HCT116 (cell line): ENCODE results near the gene DTWD1. TPM values are rescaled to one million over a fixed set of nuclear protein-coding genes. Genes with fewer than 3 reads are reported as not detected.

Experiments used
- ATAC-seq: fragments of 200-7000 bp; cut with Tn5 transposase; 2 replicates; pipeline ENCODE4 v1.9.1; 2020; ENCODE audit warnings: mild to moderate bottlenecking, moderate library complexity
- BruUV-seq: library from RNA; stranded (reverse); fragments of 400-500 nt; replicated peaks from 2 replicates; lab custom pipeline; 2021; lab: Mats Ljungman, UMichigan
- CTCF ChIA-PET: fragments of 300-600 bp; sonication (Branson Sonifier 250); formaldehyde crosslinking; loops from one replicate; lab custom pipeline; 2021; ENCODE audit warnings: antibody characterized with exemption; lab: Charles Lee
- POLR2A ChIA-PET: fragments of 300-600, 350-600 bp; sonication (Branson Sonifier 250); formaldehyde crosslinking; loops from one replicate; lab custom pipeline; 2021; ENCODE audit warnings: antibody characterized with exemption; lab: Charles Lee
- RAD21 ChIA-PET, 2 experiments: fragments of 300-600 bp; sonication (Branson Sonifier 250); formaldehyde crosslinking; loops; one replicate each; lab custom pipeline; 2023; ENCODE audit warnings: low total read pairs in 2 of 2; ENCODE audit not compliant: uncharacterized antibody in 2 of 2, unreplicated experiment in 2 of 2, low non-redundant PET in 1 of 2; lab: Charles Lee
- DNase-seq: peaks from one replicate; pipeline ENCODE4 v3.0.0-alpha.2; 2010; ENCODE audit warnings: low read depth, low spot score
- H2AFZ ChIP-seq: fragments of 200-600 bp; shearing (Covaris generic), sonication (generic); 2 replicates; pipeline ENCODE4 v1.6.1; 2017; ENCODE audit warnings: low read depth, mixed run types, mixed read lengths, antibody characterized with exemption, low read length; ENCODE audit not compliant: poor library complexity, severe bottlenecking
- H3K27ac ChIP-seq: 2 replicates; pipeline ENCODE4 v1.5.1; 2012; ENCODE audit warnings: low read depth, low read length
- H3K27me3 ChIP-seq: fragments of 200-600 bp; sonication (generic); 2 replicates; pipeline ENCODE4 v1.6.1; 2016; ENCODE audit warnings: mixed run types, low read length, mixed read lengths; ENCODE audit not compliant: insufficient read depth
- H3K36me3 ChIP-seq, 2 experiments: fragments of 200-500 bp in 1 of 2; fragments of 200-600 bp in 1 of 2; sonication (Bioruptor generic) in 1 of 2; sonication (generic) in 1 of 2; 2 replicates each; pipeline versions ENCODE4 v1.5.1 to v1.6.1; 2014 to 2016; ENCODE audit warnings: low read length in 2 of 2, inconsistent platforms in 1 of 2, mixed read lengths in 1 of 2, mixed run types in 1 of 2; ENCODE audit not compliant: insufficient read depth in 2 of 2, control insufficient read depth in 1 of 2
- H3K4me1 ChIP-seq, 2 experiments: fragments of 200-600 bp in 1 of 2; sonication (generic) in 1 of 2; 2 replicates each; pipeline versions ENCODE4 v1.5.1 to v1.6.1; 2012 to 2017; ENCODE audit warnings: low read length in 2 of 2, inconsistent platforms in 1 of 2, mild to moderate bottlenecking in 1 of 2, mixed read lengths in 1 of 2, mixed run types in 1 of 2, moderate library complexity in 1 of 2; ENCODE audit not compliant: insufficient read depth in 2 of 2, control insufficient read depth in 1 of 2
- H3K4me2 ChIP-seq: fragments of 200-600 bp; sonication (generic); 2 replicates; pipeline ENCODE4 v1.6.1; 2017; ENCODE audit warnings: mixed run types, low read length, mixed read lengths
- H3K4me3 ChIP-seq, 2 experiments: fragments of 200-600 bp in 1 of 2; sonication (generic) in 1 of 2; replicated peaks in 1 of 2; 2 replicates each; pipeline ENCODE4 v1.5.1; 2011 to 2016; ENCODE audit warnings: low read length in 2 of 2, control low read depth in 1 of 2, low read depth in 1 of 2, mild to moderate bottlenecking in 1 of 2, mixed read lengths in 1 of 2, mixed run types in 1 of 2
- H3K79me2 ChIP-seq: fragments of 200-600 bp; sonication (generic); 2 replicates; pipeline ENCODE4 v1.6.1; 2017; ENCODE audit warnings: mild to moderate bottlenecking, mixed run types, low read length, moderate library complexity, mixed read lengths; ENCODE audit not compliant: insufficient read depth
- H3K9ac ChIP-seq: fragments of 200-600 bp; sonication (generic); 2 replicates; pipeline ENCODE4 v1.6.1; 2016; ENCODE audit warnings: low read length, mixed read lengths
- H3K9me2 ChIP-seq: fragments of 200-600 bp; sonication (generic), shearing (Covaris generic); 2 replicates; pipeline ENCODE4 v1.6.1; 2017; ENCODE audit warnings: mixed run types, mild to moderate bottlenecking, moderate library complexity; ENCODE audit not compliant: insufficient read depth
- H3K9me3 ChIP-seq, 2 experiments: fragments of 200-500 bp in 1 of 2; fragments of 200-600 bp in 1 of 2; sonication (Bioruptor generic) in 1 of 2; sonication (generic) in 1 of 2; 2 replicates each; pipeline ENCODE4 v1.6.1; 2014 to 2017; ENCODE audit warnings: low read length in 2 of 2, mixed read lengths in 2 of 2, inconsistent platforms in 1 of 2, low read depth in 1 of 2, mild to moderate bottlenecking in 1 of 2, mixed run types in 1 of 2, moderate library complexity in 1 of 2; ENCODE audit not compliant: control insufficient read depth in 1 of 2, insufficient read depth in 1 of 2
- H4K20me1 ChIP-seq: fragments of 200-600 bp; sonication (generic), shearing (Covaris generic); 2 replicates; pipeline ENCODE4 v1.6.1; 2017; ENCODE audit warnings: mixed run types, mild to moderate bottlenecking, moderate library complexity; ENCODE audit not compliant: insufficient read depth
- CBX3 ChIP-seq: IDR thresholded peaks from 2 replicates; pipeline ENCODE4 v1.6.1; 2012; ENCODE audit warnings: low read depth
- EZH2 ChIP-seq: fragments of 200-600 bp; sonication (generic); IDR thresholded peaks from 2 replicates; pipeline ENCODE4 v1.6.1; 2017; ENCODE audit warnings: antibody characterized with exemption, mixed run types
- EZH2phosphoT487 ChIP-seq: fragments of 200-600 bp; IDR thresholded peaks from 2 replicates; pipeline ENCODE4 v1.6.1; 2018; ENCODE audit warnings: antibody characterized with exemption, borderline replicate concordance
- POLR2AphosphoS5 ChIP-seq: IDR thresholded peaks from 2 replicates; pipeline ENCODE4 v1.6.1; 2011; ENCODE audit warnings: mild to moderate bottlenecking, low read depth, low read length, moderate library complexity
- SRF ChIP-seq: IDR thresholded peaks from 2 replicates; pipeline ENCODE4 v1.6.1; 2012; ENCODE audit warnings: low read depth
- TCF7L2 ChIP-seq: IDR thresholded peaks from 2 replicates; pipeline ENCODE4 v1.7.0; 2011; ENCODE audit warnings: borderline replicate concordance, inconsistent platforms; ENCODE audit not compliant: insufficient read depth, insufficient read length; ENCODE audit errors: extremely low read depth
- ZNF274 ChIP-seq: fragments of 200-500 bp; sonication (Bioruptor generic); IDR thresholded peaks from 2 replicates; pipeline ENCODE4 v1.6.1; 2014; ENCODE audit warnings: mild to moderate bottlenecking, low read depth, low read length, inconsistent platforms
- intact Hi-C: fragments of 100-400 bp; cut with micrococcal nuclease; formaldehyde crosslinking; loops from 2 replicates; pipeline ENCODE4 v1.10.0; 2022
- total RNA-seq: library from RNA; stranded (reverse); gene quantifications from one replicate; pipeline ENCODE4 v1.2.1, GENCODE V29; 2021; ENCODE audit not compliant: unreplicated experiment
- TF ChIP-seq, protein P1 (sequence below): IDR thresholded peaks from 2 replicates; pipeline ENCODE4 v1.6.1; 2011; ENCODE audit warnings: mild to moderate bottlenecking, low read length, moderate library complexity; ENCODE audit not compliant: insufficient replicate concordance; ENCODE audit errors: extremely low read depth

DTWD1 gene
- total RNA-seq, 1 experiment from 2014 or later, result 34.5 TPM

DNA sequence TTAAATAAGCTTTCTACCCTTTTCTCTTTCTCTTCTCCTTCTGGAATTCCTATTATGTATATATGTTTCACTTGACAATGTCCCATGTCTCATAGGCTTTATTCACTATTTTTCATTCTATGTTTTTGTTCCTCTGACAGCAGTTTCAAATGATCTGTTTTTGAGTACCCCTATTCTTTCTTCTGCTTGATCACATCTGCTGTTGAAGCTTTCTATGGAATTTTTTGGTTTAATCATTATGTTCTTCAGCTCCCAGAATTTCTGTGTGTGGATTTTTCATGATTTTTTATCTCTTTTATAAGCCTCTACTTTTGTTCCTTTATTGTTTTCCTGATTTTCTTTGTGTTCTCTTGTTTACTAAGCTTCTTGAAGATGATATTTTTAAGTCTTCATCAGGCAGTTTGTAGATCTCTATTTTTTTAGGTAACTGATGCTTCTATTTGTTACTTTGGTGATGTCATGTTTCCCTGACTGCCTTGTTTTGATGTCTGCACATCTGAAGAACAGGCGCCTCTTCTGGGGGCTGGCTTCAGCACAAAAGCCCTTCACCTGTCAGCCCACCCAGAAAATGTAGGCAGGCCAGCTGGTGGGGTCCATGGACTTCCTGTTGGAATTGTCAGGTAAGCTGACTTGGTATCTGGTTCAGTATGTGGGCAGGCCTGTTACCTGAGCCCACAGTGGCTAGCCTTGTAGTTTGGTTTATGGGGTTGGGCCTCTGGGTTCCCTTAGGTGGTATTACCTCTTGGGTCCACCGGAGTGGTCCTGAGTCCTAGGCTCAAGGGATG is 16.0 kb upstream of the DTWD1 start:
- H3K4me2 ChIP-seq, result no peak overlapping the region
- POLR2A ChIA-PET, result no interaction called here
- no peaks in the 10 kb centered on the region for H3K9me2 ChIP-seq
- H2AFZ ChIP-seq, result no peak overlapping the region
- H3K27me3 ChIP-seq, result no peaks in the 10 kb centered on the region
- no peaks in the 10 kb centered on the region for H3K79me2 ChIP-seq
- RAD21 ChIA-PET, result no interaction called here
- H3K27ac ChIP-seq, result no peak overlapping the region
- BruUV-seq, result no TSS peak
- no peaks in the 10 kb centered on the region for H3K4me1 ChIP-seq
- no peak overlapping the region for H3K9ac ChIP-seq
- TF ChIP-seq, protein P1, sequence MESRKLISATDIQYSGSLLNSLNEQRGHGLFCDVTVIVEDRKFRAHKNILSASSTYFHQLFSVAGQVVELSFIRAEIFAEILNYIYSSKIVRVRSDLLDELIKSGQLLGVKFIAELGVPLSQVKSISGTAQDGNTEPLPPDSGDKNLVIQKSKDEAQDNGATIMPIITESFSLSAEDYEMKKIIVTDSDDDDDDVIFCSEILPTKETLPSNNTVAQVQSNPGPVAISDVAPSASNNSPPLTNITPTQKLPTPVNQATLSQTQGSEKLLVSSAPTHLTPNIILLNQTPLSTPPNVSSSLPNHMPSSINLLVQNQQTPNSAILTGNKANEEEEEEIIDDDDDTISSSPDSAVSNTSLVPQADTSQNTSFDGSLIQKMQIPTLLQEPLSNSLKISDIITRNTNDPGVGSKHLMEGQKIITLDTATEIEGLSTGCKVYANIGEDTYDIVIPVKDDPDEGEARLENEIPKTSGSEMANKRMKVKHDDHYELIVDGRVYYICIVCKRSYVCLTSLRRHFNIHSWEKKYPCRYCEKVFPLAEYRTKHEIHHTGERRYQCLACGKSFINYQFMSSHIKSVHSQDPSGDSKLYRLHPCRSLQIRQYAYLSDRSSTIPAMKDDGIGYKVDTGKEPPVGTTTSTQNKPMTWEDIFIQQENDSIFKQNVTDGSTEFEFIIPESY, result no peak
- TF ChIP-seq SRF (no peak), EZH2phosphoT487 (no peak)
- TF ChIP-seq, all 23 proteins: peak for 0
- intact Hi-C loops, result no loop called here
- DNase-seq (no peak), ATAC-seq (no peak)
- Histone ChIP-seq H3K4me3 (no peak overlapping the region), H3K36me3 (no peaks in the 10 kb centered on the region), H3K9me3 (peaks cover 0 to 4% of the 10 kb centered on the region in 2 experiments; a peak in 2 of 4 replicates), H4K20me1 (no peaks in the 10 kb centered on the region)
- CTCF ChIA-PET, result no interaction called here

DNA sequence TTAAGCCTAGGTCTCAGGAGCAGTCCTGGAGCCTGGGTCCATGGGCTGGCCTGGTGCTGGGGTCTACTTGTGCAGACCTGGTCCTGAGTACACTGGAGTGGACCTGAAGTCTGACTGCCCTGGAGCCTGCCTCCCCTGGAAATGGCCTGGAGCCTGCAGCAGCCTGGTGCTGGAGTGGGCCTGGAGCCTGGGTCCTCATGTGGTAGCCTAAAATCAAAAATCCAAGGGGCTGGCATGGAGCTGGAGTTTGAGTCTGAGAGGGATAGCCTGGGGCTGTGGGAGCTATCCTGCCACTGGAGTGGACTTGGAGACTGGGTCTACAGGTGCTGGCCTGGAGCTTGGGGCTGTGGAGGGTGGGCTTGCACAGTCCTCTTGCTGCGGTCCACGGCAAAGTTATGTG is 15.3 kb upstream of the DTWD1 start:
- intact Hi-C loops, result no loop called here
- ATAC-seq (no peak), DNase-seq (no peak)
- Histone ChIP-seq H3K9me3 (peaks cover 0 to 4% of the 10 kb centered on the region in 2 experiments; a peak in 1 of 4 replicates), H3K27me3 (no peaks in the 10 kb centered on the region), H3K4me2 (no peak overlapping the region), H3K27ac (no peak overlapping the region), H3K36me3 (no peaks in the 10 kb centered on the region), H3K79me2 (no peaks in the 10 kb centered on the region), H2AFZ (no peak overlapping the region), H3K4me3 (no peak overlapping the region), H3K9ac (no peak overlapping the region), H4K20me1 (no peaks in the 10 kb centered on the region), H3K4me1 (no peaks in the 10 kb centered on the region), H3K9me2 (no peaks in the 10 kb centered on the region)
- POLR2A ChIA-PET, result no interaction called here
- RAD21 ChIA-PET, result no interaction called here
- BruUV-seq, result no TSS peak
- TF ChIP-seq TCF7L2 (no peak), ZNF274 (no peak), EZH2 (no peak), SRF (no peak), CBX3 (no peak), EZH2phosphoT487 (no peak), POLR2AphosphoS5 (no peak)
- CTCF ChIA-PET, result no interaction called here
